Suprapubic skin (tissue), 4 donors: ENCODE results near the gene SMIM24. TPM values are rescaled to one million over a fixed set of nuclear protein-coding genes. Genes with fewer than 3 reads are reported as not detected.
A peak's percentile ranks its signal among the peaks of the same experiment; 100 is the strongest.

Experiments used
- DNase-seq, 2 donors: peaks; one replicate each; pipeline ENCODE4 v3.0.0-alpha.2; 2019; ENCODE audit warnings: low spot score in 2 of 2
- H3K27ac ChIP-seq: fragments of 200-600 bp; sonication (generic); one replicate; pipeline ENCODE4 v1.5.1; 2019
- H3K27me3 ChIP-seq: fragments of 200-600 bp; sonication (generic); one replicate; pipeline ENCODE4 v1.5.1; 2019
- H3K36me3 ChIP-seq: fragments of 200-600 bp; sonication (generic); one replicate; pipeline ENCODE4 v1.5.1; 2019
- H3K4me1 ChIP-seq: fragments of 200-600 bp; sonication (generic); one replicate; pipeline ENCODE4 v1.5.1; 2019
- H3K4me3 ChIP-seq: fragments of 200-600 bp; sonication (generic); one replicate; pipeline ENCODE4 v1.5.1; 2019; ENCODE audit warnings: mild to moderate bottlenecking
- H3K9me3 ChIP-seq: fragments of 200-600 bp; sonication (generic); one replicate; pipeline ENCODE4 v1.5.1; 2019
- EP300 ChIP-seq: sonication (generic); formaldehyde crosslinking; IDR thresholded peaks from one replicate; pipeline ENCODE4 v1.6.1; 2017; ENCODE audit warnings: antibody characterized with exemption
- POLR2A ChIP-seq, 2 donors: fragments of 450-650 bp; IDR thresholded peaks; one replicate each; pipeline ENCODE4 v1.6.1; 2017; ENCODE audit warnings: antibody characterized with exemption in 2 of 2, mild to moderate bottlenecking in 2 of 2, moderate library complexity in 2 of 2
- POLR2AphosphoS5 ChIP-seq, 3 donors: sonication (generic); formaldehyde crosslinking; IDR thresholded peaks; one replicate each; pipeline ENCODE4 v1.6.1; 2017; ENCODE audit warnings: antibody characterized with exemption in 3 of 3
- WGBS: methylation state at CpG from one replicate; pipeline ENCODE4 v1.1.5; 2018; 5-methylcytosine and 5-hydroxymethylcytosine counted together
- total RNA-seq, 4 donors: library from RNA; depleted of rRNA; stranded (reverse); fragments of >200 nt; gene quantifications; one replicate each; pipeline ENCODE4 v1.1.0, GENCODE V29; 2016
- TF ChIP-seq, protein P1 (sequence below), 2 donors: fragments of 200-600 bp in 1 of 2; fragments of 450-650 bp in 1 of 2; sonication (generic) in 1 of 2; IDR thresholded peaks; one replicate each; pipeline ENCODE4 v1.5.1; 2016 to 2019; ENCODE audit warnings: antibody characterized with exemption in 2 of 2, mild to moderate bottlenecking in 1 of 2, moderate library complexity in 1 of 2

SMIM24 gene
- total RNA-seq, 4 donors from 2014 or later: 2.1 TPM; not detected in 3

DNA sequence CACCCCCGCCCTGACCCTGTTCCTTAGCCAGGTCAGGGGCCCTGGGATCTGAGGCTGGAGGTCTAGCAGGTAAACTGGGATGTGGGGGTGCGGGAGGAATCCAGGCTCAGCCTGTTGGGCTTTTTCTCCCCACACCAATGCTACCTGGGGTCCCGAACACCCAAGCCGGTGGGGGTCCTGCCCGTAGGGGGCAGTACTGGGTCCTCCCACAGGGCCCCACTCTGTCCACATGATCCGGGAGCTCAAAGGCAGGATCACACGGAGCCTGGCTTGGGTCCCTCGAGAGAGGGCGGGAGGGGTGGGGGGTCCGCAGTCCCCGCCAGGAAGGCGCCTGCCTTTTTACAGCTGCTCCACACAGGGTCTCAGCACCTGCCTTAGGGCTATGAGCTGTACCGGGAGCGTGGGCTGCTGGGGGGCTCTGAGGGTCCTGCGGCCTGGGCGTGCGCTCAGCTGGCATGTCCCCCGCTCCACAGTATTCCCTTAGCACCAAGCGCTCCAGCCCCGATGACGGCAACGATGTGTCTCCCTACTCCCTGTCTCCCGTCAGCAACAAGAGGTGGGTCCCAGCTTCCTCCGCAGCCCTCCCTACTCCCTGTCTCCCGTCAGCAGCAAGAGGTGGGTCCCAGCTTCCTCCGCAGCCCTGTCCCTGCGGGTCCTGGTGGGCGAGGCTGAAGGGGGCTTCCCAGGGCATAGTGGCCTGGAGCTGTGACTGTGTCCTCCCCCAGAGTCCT lies 46.3 kb upstream of the SMIM24 start:
- 76% methylated on average over 5 of the region's 28 CpGs for WGBS
- Histone ChIP-seq H3K27ac (no peak overlapping the region), H3K4me3 (no peak overlapping the region), H3K4me1 (no peaks in the 10 kb centered on the region), H3K9me3 (no peaks in the 10 kb centered on the region), H3K27me3 (no peaks in the 10 kb centered on the region), H3K36me3 (peaks cover 76% of the 10 kb centered on the region)
- peak in 1 of 2 donors; percentile 50 for DNase-seq
- TF ChIP-seq POLR2AphosphoS5 (IDR thresholded peaks at IDR 0.05) (no peak), EP300 (no peak), POLR2A (IDR thresholded peaks at IDR 0.05) (no peak)
- TF ChIP-seq, protein P1, sequence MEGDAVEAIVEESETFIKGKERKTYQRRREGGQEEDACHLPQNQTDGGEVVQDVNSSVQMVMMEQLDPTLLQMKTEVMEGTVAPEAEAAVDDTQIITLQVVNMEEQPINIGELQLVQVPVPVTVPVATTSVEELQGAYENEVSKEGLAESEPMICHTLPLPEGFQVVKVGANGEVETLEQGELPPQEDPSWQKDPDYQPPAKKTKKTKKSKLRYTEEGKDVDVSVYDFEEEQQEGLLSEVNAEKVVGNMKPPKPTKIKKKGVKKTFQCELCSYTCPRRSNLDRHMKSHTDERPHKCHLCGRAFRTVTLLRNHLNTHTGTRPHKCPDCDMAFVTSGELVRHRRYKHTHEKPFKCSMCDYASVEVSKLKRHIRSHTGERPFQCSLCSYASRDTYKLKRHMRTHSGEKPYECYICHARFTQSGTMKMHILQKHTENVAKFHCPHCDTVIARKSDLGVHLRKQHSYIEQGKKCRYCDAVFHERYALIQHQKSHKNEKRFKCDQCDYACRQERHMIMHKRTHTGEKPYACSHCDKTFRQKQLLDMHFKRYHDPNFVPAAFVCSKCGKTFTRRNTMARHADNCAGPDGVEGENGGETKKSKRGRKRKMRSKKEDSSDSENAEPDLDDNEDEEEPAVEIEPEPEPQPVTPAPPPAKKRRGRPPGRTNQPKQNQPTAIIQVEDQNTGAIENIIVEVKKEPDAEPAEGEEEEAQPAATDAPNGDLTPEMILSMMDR (IDR thresholded peaks at IDR 0.05): no peak

DNA sequence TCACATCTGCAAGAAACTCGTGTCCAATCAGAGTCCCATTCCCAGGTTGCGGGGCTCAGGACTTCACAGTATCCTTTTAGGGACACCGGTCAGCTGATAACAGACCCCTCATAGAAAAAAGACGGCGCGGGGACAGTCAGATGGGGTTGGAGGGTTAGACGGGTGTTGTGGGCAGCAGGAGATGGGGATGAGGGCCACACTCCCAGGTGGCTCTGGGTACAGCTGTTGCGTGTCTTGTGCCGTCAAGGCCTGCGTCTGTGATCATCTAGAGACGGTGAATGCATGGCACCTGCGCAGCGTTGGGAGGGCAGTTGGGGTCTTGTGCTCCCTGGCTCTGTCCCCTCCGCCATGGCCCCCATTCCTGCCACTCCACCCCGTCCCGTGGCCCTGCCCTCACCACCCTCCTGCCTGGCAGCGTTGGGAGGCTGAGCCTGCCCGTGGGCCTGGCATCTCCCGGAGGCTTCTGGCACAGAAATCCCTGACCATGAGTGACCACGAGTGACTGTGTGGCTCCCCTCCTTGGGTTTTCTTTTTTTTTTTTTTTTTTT lies 44.7 kb upstream of the SMIM24 start:
- no peak overlapping the region for H3K27ac ChIP-seq
- DNase-seq: no peak
- H3K9me3 ChIP-seq: no peaks in the 10 kb centered on the region
- TF ChIP-seq POLR2A (IDR thresholded peaks at IDR 0.05) (no peak), POLR2AphosphoS5 (IDR thresholded peaks at IDR 0.05) (no peak)
- TF ChIP-seq, protein P1 (IDR thresholded peaks at IDR 0.05): no peak
- H3K4me3 ChIP-seq: no peak overlapping the region
- WGBS: 95% methylated on average over 20 of the region's 20 CpGs
- no peaks in the 10 kb centered on the region for H3K27me3 ChIP-seq
- H3K4me1 ChIP-seq: peaks cover 17% of the 10 kb centered on the region
- H3K36me3 ChIP-seq: peaks cover 63% of the 10 kb centered on the region

- peak in 1 of 2 donors; percentile 50 for DNase-seq
- peaks cover 70% of the 10 kb centered on the region for H3K36me3 ChIP-seq
- 93% methylated on average over 28 of the region's 33 CpGs for whole genome bisulfite sequencing
- peaks cover 19% of the 10 kb centered on the region for H3K4me1 ChIP-seq
- TF ChIP-seq EP300 (no peak), POLR2AphosphoS5 (IDR thresholded peaks at IDR 0.05) (no peak), POLR2A (IDR thresholded peaks at IDR 0.05) (no peak)
- TF ChIP-seq, protein P1 (IDR thresholded peaks at IDR 0.05): no peak
- no peaks in the 10 kb centered on the region for H3K27me3 ChIP-seq
- no peaks in the 10 kb centered on the region for H3K9me3 ChIP-seq
- H3K4me3 ChIP-seq: no peak overlapping the region
- H3K27ac ChIP-seq: no peak overlapping the region
Measured at GRCh38 chr19:3524078-3524842, 43.9 kb upstream of the SMIM24 start.

GRCh38 chr19:3523361-3524077 lies 43.2 kb upstream of the SMIM24 start:
- 93% methylated on average over 3 of the region's 21 CpGs for WGBS
- peaks cover 72% of the 10 kb centered on the region for H3K36me3 ChIP-seq

More at GRCh38 chr19:3523361-3524077, 43.2 kb upstream of the SMIM24 start:
- H3K27me3 ChIP-seq: no peaks in the 10 kb centered on the region
- no peak overlapping the region for H3K27ac ChIP-seq
- TF ChIP-seq, protein P1 (IDR thresholded peaks at IDR 0.05): no peak
- TF ChIP-seq POLR2AphosphoS5 (IDR thresholded peaks at IDR 0.05): no peak
- no peak for TF ChIP-seq EP300
- no peak for TF ChIP-seq POLR2A (IDR thresholded peaks at IDR 0.05)
- H3K4me3 ChIP-seq: no peak overlapping the region
- H3K4me1 ChIP-seq: peaks cover 19% of the 10 kb centered on the region
- no peak for DNase-seq
- no peaks in the 10 kb centered on the region for H3K9me3 ChIP-seq
